ENCODE results near the gene DOK3. TPM values are rescaled to one million over a fixed set of nuclear protein-coding genes. Genes with fewer than 3 reads are reported as not detected.
"Not testable (repeated sequence)": the region's sequence is repeated elsewhere in the genome, so short reads cannot be mapped to it uniquely, and the experiment has no call there.

Gene DOK3
- total RNA-seq, 4 donors from 2014 or later = 0.60 to 17.2 (median 7.8) TPM

DNA sequence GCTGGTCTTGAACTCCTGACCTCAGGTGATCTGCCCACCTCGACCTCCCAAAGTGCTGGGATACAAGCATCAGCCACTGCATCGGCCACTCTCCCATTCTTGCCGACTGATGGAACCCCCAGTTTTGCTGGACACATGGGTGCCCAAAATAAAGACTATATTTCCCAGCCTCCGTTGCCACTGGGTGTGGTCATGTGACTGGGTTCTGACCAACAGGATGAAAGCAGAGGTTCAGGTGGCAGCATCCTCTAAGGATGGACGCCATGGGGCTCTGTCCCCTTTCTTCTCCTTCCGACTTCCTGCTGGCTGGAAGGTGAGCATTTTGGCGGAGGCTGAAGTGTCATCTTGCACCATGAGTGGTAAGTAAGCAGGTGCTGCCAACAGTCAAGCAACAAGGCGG is 22.5 kb downstream of the DOK3 start:
- in situ Hi-C loops (cut with MboI; ENCODE audit: low pct_ligation_motif_present in 1 of 4, low pct_unique_long_range_greater_than_20kb in 1 of 4, low sequenced_read_pairs in 3 of 4) (no loop called here), intact Hi-C loops (cut with DNase I; ENCODE audit: low total_unique reads) (no loop called here)
- Histone ChIP-seq H3K4me3 (no peak overlapping the region), H3K27me3 (no peaks in the 10 kb centered on the region), H3K27ac (peak overlapping the region in 1 of 4 donors; percentile 15), H3K36me3 (no peaks in the 10 kb centered on the region), H3K4me1 (peaks cover 6 to 30% (median 19%) of the 10 kb centered on the region in 4 donors), H3K9me3 (no peaks in the 10 kb centered on the region)
- no peak for TF ChIP-seq POLR2AphosphoS5 (IDR thresholded peaks at IDR 0.05)
- no peak for TF ChIP-seq EP300 (IDR thresholded peaks at IDR 0.05; ENCODE audit: low read depth)
- TF ChIP-seq POLR2A (IDR thresholded peaks at IDR 0.05) = no peak
- TF ChIP-seq CTCF (IDR thresholded peaks at IDR 0.05) = no peak
- no peak for DNase-seq
- 88% methylated on average over 8 of the region's 8 CpGs; no CpG with 5 or more reads in 1 of the 2 donors for WGBS, 2 donors (ENCODE audit: low coverage in 1 of 2)

- intact Hi-C loops (cut with DNase I; ENCODE audit: low total_unique reads) (no loop called here), in situ Hi-C loops (cut with MboI; ENCODE audit: low pct_ligation_motif_present in 1 of 4, low pct_unique_long_range_greater_than_20kb in 1 of 4, low sequenced_read_pairs in 3 of 4) (no loop called here)
- WGBS, 2 donors (ENCODE audit: low coverage in 1 of 2) = 89% methylated on average over 3 of the region's 3 CpGs; no CpG with 5 or more reads in 1 of the 2 donors
- no peak for TF ChIP-seq EP300 (IDR thresholded peaks at IDR 0.05; ENCODE audit: low read depth)
- no peak for TF ChIP-seq POLR2A (IDR thresholded peaks at IDR 0.05)
- TF ChIP-seq CTCF (IDR thresholded peaks at IDR 0.05) = no peak
- no peak for TF ChIP-seq POLR2AphosphoS5 (IDR thresholded peaks at IDR 0.05)
- Histone ChIP-seq H3K4me3 (no peak overlapping the region), H3K27me3 (no peaks in the 10 kb centered on the region), H3K27ac (no peak overlapping the region), H3K36me3 (no peaks in the 10 kb centered on the region), H3K4me1 (peaks cover 4 to 25% (median 15%) of the 10 kb centered on the region in 4 donors), H3K9me3 (no peaks in the 10 kb centered on the region)
- no peak for DNase-seq
These were observed 23.4 kb downstream of the DOK3 start for GRCh38 chr5:177486256-177486655.

- in situ Hi-C loops (cut with MboI; ENCODE audit: low pct_ligation_motif_present in 1 of 4, low pct_unique_long_range_greater_than_20kb in 1 of 4, low sequenced_read_pairs in 3 of 4); DNase-seq; H3K4me3 ChIP-seq; H3K9me3 ChIP-seq; H3K36me3 ChIP-seq; intact Hi-C loops (cut with DNase I; ENCODE audit: low total_unique reads); H3K27me3 ChIP-seq: not testable (repeated sequence)
- WGBS, 2 donors (ENCODE audit: low coverage in 1 of 2) = 100% methylated on average over 3 of the region's 3 CpGs; no CpG with 5 or more reads in 1 of the 2 donors
- Histone ChIP-seq H3K27ac (peak overlapping the region in 2 of 4 donors; percentile 15 to 91), H3K4me1 (peaks cover 3 to 26% (median 15%) of the 10 kb centered on the region in 4 donors)
These were observed 23.9 kb downstream of the DOK3 start for GRCh38 chr5:177485753-177486152.

GRCh38 chr5:177484902-177485549 is 24.6 kb downstream of the DOK3 start:
- in situ Hi-C loops (cut with MboI; ENCODE audit: low pct_ligation_motif_present in 1 of 4, low pct_unique_long_range_greater_than_20kb in 1 of 4, low sequenced_read_pairs in 3 of 4) (no loop called here), intact Hi-C loops (cut with DNase I; ENCODE audit: low total_unique reads) (no loop called here)
- Histone ChIP-seq H3K4me3 (no peak overlapping the region), H3K9me3 (no peaks in the 10 kb centered on the region), H3K27me3 (no peaks in the 10 kb centered on the region), H3K27ac (peak overlapping the region in 3 of 4 donors; percentile 22 to 91 (median 41)), H3K4me1 (peaks cover 7 to 30% (median 15%) of the 10 kb centered on the region in 4 donors), H3K36me3 (no peaks in the 10 kb centered on the region)
- WGBS, 2 donors (ENCODE audit: low coverage in 1 of 2) = 47 to 79% methylated on average over 5 to 13 of the region's 13 CpGs
- DNase-seq = no peak
- TF ChIP-seq CTCF (IDR thresholded peaks at IDR 0.05) (no peak), POLR2AphosphoS5 (IDR thresholded peaks at IDR 0.05) (no peak), EP300 (IDR thresholded peaks at IDR 0.05; ENCODE audit: low read depth) (no peak), POLR2A (IDR thresholded peaks at IDR 0.05) (no peak)

All from transverse colon (tissue), 4 donors.